ENCODE measurements around the gene LY6G5B.

The LY6G5B gene

GRCh38 chr6:31687860-31688693 is 18.3 kb downstream of the LY6G5B start:
- Histone ChIP-seq H3K36me3 (ENCODE audit: insufficient read depth, low read length) (peaks cover 67% of the 10 kb centered on the region), H3K27ac (ENCODE audit: low read depth, low read length) (no peak overlapping the region), H3K4me3 (ENCODE audit: low read depth in 1 of 2, low read length in 2 of 2) (no peak overlapping the region), H3K27me3 (ENCODE audit: control insufficient read depth in 1 of 2, insufficient read depth in 2 of 2, low read length in 2 of 2) (no peaks in the 10 kb centered on the region), H3K9me3 (ENCODE audit: low read length) (no peaks in the 10 kb centered on the region), H3K9ac (ENCODE audit: low read length) (no peak overlapping the region), H3K4me1 (ENCODE audit: insufficient read depth, low read length) (no peaks in the 10 kb centered on the region)

GRCh38 chr6:31689249-31690110 is 19.7 kb downstream of the LY6G5B start:
- no peaks in the 10 kb centered on the region for H3K9me3 ChIP-seq (ENCODE audit: low read length)
- no peaks in the 10 kb centered on the region for H3K4me1 ChIP-seq (ENCODE audit: insufficient read depth, low read length)
- peaks cover 81% of the 10 kb centered on the region for H3K36me3 ChIP-seq (ENCODE audit: insufficient read depth, low read length)
- no peak overlapping the region for H3K4me3 ChIP-seq (ENCODE audit: low read depth in 1 of 2, low read length in 2 of 2)
- no peaks in the 10 kb centered on the region for H3K27me3 ChIP-seq (ENCODE audit: control insufficient read depth in 1 of 2, insufficient read depth in 2 of 2, low read length in 2 of 2)
- H3K27ac ChIP-seq (ENCODE audit: low read depth, low read length), result no peak overlapping the region
- no peak overlapping the region for H3K9ac ChIP-seq (ENCODE audit: low read length)

GRCh38 chr6:31690231-31691077 is 20.7 kb downstream of the LY6G5B start:
- Histone ChIP-seq H3K27ac (ENCODE audit: low read depth, low read length) (no peak overlapping the region), H3K9ac (ENCODE audit: low read length) (no peak overlapping the region), H3K4me1 (ENCODE audit: insufficient read depth, low read length) (no peaks in the 10 kb centered on the region), H3K36me3 (ENCODE audit: insufficient read depth, low read length) (peaks cover 90% of the 10 kb centered on the region), H3K4me3 (ENCODE audit: low read depth in 1 of 2, low read length in 2 of 2) (no peak overlapping the region), H3K9me3 (ENCODE audit: low read length) (no peaks in the 10 kb centered on the region), H3K27me3 (ENCODE audit: control insufficient read depth in 1 of 2, insufficient read depth in 2 of 2, low read length in 2 of 2) (no peaks in the 10 kb centered on the region)

GRCh38 chr6:31691078-31691463 is 21.3 kb downstream of the LY6G5B start:
- Histone ChIP-seq H3K9ac (ENCODE audit: low read length) (no peak overlapping the region), H3K36me3 (ENCODE audit: insufficient read depth, low read length) (peaks cover 89% of the 10 kb centered on the region), H3K27me3 (ENCODE audit: control insufficient read depth in 1 of 2, insufficient read depth in 2 of 2, low read length in 2 of 2) (no peaks in the 10 kb centered on the region), H3K27ac (ENCODE audit: low read depth, low read length) (no peak overlapping the region), H3K4me3 (ENCODE audit: low read depth in 1 of 2, low read length in 2 of 2) (no peak overlapping the region), H3K4me1 (ENCODE audit: insufficient read depth, low read length) (no peaks in the 10 kb centered on the region), H3K9me3 (ENCODE audit: low read length) (no peaks in the 10 kb centered on the region)

- H3K36me3 ChIP-seq (ENCODE audit: insufficient read depth, low read length), result peaks cover 89% of the 10 kb centered on the region
Measured at GRCh38 chr6:31691564-31692108, 21.9 kb downstream of the LY6G5B start.

GRCh38 chr6:31692353-31692752 is 22.6 kb downstream of the LY6G5B start:
- Histone ChIP-seq H3K27me3 (ENCODE audit: control insufficient read depth in 1 of 2, insufficient read depth in 2 of 2, low read length in 2 of 2) (no peaks in the 10 kb centered on the region), H3K4me3 (ENCODE audit: low read depth in 1 of 2, low read length in 2 of 2) (no peak overlapping the region), H3K4me1 (ENCODE audit: insufficient read depth, low read length) (no peaks in the 10 kb centered on the region), H3K9ac (ENCODE audit: low read length) (no peak overlapping the region), H3K9me3 (ENCODE audit: low read length) (no peaks in the 10 kb centered on the region), H3K36me3 (ENCODE audit: insufficient read depth, low read length) (peaks cover 86% of the 10 kb centered on the region), H3K27ac (ENCODE audit: low read depth, low read length) (no peak overlapping the region)

More at GRCh38 chr6:31691564-31692108, 21.9 kb downstream of the LY6G5B start:
- Histone ChIP-seq H3K4me3 (ENCODE audit: low read depth in 1 of 2, low read length in 2 of 2) (no peak overlapping the region), H3K27ac (ENCODE audit: low read depth, low read length) (no peak overlapping the region), H3K4me1 (ENCODE audit: insufficient read depth, low read length) (no peaks in the 10 kb centered on the region), H3K9ac (ENCODE audit: low read length) (no peak overlapping the region), H3K27me3 (ENCODE audit: control insufficient read depth in 1 of 2, insufficient read depth in 2 of 2, low read length in 2 of 2) (no peaks in the 10 kb centered on the region), H3K9me3 (ENCODE audit: low read length) (no peaks in the 10 kb centered on the region)

- Histone ChIP-seq H3K27ac (ENCODE audit: low read depth, low read length) (no peak overlapping the region), H3K27me3 (ENCODE audit: control insufficient read depth in 1 of 2, insufficient read depth in 2 of 2, low read length in 2 of 2) (no peaks in the 10 kb centered on the region), H3K9ac (ENCODE audit: low read length) (no peak overlapping the region), H3K4me3 (ENCODE audit: low read depth in 1 of 2, low read length in 2 of 2) (no peak overlapping the region), H3K36me3 (ENCODE audit: insufficient read depth, low read length) (peaks cover 80% of the 10 kb centered on the region), H3K4me1 (ENCODE audit: insufficient read depth, low read length) (no peaks in the 10 kb centered on the region), H3K9me3 (ENCODE audit: low read length) (no peaks in the 10 kb centered on the region)
Measured at GRCh38 chr6:31692886-31693285, 23.1 kb downstream of the LY6G5B start.

GRCh38 chr6:31693535-31693934 is 23.8 kb downstream of the LY6G5B start:
- no peaks in the 10 kb centered on the region for H3K27me3 ChIP-seq (ENCODE audit: control insufficient read depth in 1 of 2, insufficient read depth in 2 of 2, low read length in 2 of 2)
- no peak overlapping the region for H3K4me3 ChIP-seq (ENCODE audit: low read depth in 1 of 2, low read length in 2 of 2)
- no peak overlapping the region for H3K27ac ChIP-seq (ENCODE audit: low read depth, low read length)
- no peaks in the 10 kb centered on the region for H3K4me1 ChIP-seq (ENCODE audit: insufficient read depth, low read length)
- H3K9me3 ChIP-seq (ENCODE audit: low read length), result no peaks in the 10 kb centered on the region
- no peak overlapping the region for H3K9ac ChIP-seq (ENCODE audit: low read length)
- peaks cover 74% of the 10 kb centered on the region for H3K36me3 ChIP-seq (ENCODE audit: insufficient read depth, low read length)

GRCh38 chr6:31697555-31697954 is 27.8 kb downstream of the LY6G5B start:
- Histone ChIP-seq H3K9ac (ENCODE audit: low read length) (no peak overlapping the region), H3K36me3 (ENCODE audit: insufficient read depth, low read length) (peaks cover 40% of the 10 kb centered on the region), H3K4me1 (ENCODE audit: insufficient read depth, low read length) (peaks cover 18% of the 10 kb centered on the region), H3K27me3 (ENCODE audit: control insufficient read depth in 1 of 2, insufficient read depth in 2 of 2, low read length in 2 of 2) (no peaks in the 10 kb centered on the region), H3K4me3 (ENCODE audit: low read depth in 1 of 2, low read length in 2 of 2) (no peak overlapping the region), H3K9me3 (ENCODE audit: low read length) (no peaks in the 10 kb centered on the region), H3K27ac (ENCODE audit: low read depth, low read length) (no peak overlapping the region)

- peaks cover 11% of the 10 kb centered on the region for H3K36me3 ChIP-seq (ENCODE audit: insufficient read depth, low read length)
- H3K9ac ChIP-seq (ENCODE audit: low read length), result peak overlapping the region; percentile 99
- H3K4me3 ChIP-seq (ENCODE audit: low read depth in 1 of 2, low read length in 2 of 2), result peak overlapping the region in 1 of 2 donors; percentile 97
- H3K9me3 ChIP-seq (ENCODE audit: low read length), result no peaks in the 10 kb centered on the region
- peaks cover 24% of the 10 kb centered on the region for H3K4me1 ChIP-seq (ENCODE audit: insufficient read depth, low read length)
- no peaks in the 10 kb centered on the region for H3K27me3 ChIP-seq (ENCODE audit: control insufficient read depth in 1 of 2, insufficient read depth in 2 of 2, low read length in 2 of 2)
- no peak overlapping the region for H3K27ac ChIP-seq (ENCODE audit: low read depth, low read length)
Measured at GRCh38 chr6:31700740-31701401, 31.1 kb downstream of the LY6G5B start.
